GM21515 (cell line): ENCODE measurements around the gene SLIT3.

Source experiments
- ATAC-seq: cut with Tn5 transposase; IDR thresholded peaks from one replicate; pipeline ENCODE4 v1.9.1; 2021; ENCODE audit not compliant: unreplicated experiment

The SLIT3 gene

DNA sequence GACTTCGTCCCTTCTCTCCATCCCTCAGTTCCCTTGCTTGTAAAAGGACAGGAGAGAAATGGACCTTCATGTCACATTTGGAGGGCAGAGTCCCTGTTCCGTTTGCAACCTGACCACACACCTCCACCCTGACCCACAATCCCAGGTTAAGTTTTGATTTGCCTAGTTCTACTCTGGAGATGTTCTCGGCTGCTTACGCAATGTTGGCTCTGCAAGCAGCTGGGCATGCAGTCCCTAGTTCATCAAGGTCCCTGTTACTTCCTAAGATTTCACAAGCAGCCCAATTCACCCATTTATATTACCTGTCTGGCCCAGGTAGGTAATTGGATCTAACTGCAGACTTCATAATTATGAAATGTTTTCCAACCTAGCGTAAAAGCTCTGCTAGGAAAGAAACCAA, 28.8 kb downstream of the SLIT3 start:
- ATAC-seq: no peak

DNA sequence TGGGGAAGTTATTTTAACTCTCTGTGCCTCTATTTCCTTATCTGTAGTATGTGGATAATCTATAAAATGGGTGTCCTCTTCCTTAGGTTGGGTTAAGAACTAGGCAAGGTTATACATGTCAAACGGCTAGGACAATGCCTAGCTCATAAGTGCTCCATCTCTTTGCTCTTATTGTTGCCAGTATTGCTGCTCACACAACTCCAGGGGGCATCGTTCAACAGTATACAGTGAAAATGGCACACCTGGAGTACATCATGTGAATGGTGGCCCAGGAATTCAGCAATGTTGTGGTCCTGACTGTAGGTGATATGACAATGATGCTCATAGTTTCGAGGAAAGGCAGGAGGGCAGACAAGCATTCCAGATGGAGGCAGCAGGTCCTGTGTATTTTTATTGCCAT, 30.1 kb downstream of the SLIT3 start:
- ATAC-seq: no peak

DNA sequence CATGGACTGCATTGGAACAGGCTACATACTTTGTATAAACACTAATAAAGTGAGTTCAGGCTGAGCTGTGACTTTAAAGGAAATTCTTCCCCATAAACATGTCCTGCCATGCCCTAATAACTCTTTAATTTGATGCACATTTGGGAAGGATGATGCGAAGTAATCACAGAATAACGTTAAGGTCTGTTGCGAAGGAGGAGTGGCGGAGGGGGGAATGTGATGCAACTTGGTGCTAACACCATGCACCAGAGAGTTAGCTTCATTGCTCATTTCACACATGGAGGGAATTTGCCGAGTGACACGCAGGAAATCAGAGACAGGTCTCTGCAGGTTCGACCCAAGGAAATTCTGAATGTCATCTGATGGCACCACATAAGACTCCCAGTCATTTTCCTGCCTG, 32.9 kb downstream of the SLIT3 start:
- no peak for ATAC-seq

DNA sequence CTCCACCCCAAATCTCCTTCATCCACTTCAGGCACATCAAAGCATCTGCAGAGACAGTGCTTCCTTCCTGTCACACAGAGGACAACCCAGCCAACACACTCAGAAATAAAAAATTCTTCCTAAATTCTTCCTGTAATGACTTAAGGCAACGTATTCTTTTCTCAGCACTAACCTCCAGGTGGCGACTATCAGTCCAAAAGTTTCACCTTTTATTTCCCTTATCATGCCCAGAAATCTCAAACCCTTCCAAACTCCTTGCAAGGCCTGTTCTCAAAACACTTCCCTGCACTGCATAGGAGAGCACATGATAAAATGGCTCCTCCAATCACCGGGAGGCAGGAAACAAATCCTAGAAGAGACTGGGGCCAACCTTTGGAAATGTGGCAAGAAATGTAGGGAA, 35.1 kb downstream of the SLIT3 start:
- ATAC-seq: no peak

DNA sequence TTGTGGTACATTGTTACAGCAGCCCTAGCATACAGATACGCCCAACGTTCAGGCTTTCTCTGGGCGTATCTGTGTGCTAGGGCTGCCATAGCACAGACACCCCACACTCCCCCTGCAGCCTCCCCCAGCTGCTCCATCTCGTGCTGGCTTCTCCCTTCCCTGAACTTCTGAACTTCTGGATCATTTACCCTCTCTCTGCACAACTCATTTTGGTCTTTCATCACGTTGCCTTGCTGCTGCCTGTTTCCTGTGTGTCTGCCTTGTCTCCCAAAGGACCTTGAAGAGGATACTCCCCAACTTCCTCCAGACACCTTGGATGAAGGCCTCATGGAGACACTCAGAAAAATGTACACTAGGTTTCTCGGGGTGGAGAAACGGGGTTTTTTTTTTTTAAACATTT, 37.3 kb downstream of the SLIT3 start:
- ATAC-seq: no peak

DNA sequence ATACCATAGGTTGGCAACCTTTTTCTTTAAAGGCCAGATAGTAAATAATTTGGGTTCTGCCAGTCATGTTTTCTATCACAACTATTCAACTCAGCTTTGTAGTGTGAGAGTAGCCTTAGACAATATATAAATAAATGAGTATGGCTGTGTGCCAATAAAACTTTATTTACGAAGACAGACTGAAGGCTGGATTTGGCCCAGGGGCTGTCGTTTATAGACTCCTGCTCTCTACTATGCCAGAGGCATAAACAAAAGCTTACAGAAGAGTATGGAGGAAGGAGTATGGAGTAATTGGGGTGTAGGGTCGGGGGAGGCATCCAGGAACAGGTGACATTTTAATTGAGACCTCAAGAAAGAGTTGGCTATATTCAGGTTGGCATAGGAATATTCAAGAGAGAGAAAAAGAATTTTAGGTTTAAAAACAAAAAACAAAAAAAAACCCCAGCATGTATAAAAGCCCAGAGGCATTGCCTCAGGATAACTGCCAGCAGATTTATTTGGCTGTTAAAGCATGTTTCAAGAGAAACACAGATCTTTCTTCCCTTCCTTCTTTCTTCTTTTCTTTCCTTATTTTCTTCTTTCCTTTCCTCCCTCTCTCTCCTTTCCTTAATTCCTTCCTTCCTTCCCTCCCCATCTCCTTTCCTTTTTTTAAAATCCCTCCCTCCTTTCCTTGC, 39.9 kb downstream of the SLIT3 start:
- no peak for ATAC-seq

DNA sequence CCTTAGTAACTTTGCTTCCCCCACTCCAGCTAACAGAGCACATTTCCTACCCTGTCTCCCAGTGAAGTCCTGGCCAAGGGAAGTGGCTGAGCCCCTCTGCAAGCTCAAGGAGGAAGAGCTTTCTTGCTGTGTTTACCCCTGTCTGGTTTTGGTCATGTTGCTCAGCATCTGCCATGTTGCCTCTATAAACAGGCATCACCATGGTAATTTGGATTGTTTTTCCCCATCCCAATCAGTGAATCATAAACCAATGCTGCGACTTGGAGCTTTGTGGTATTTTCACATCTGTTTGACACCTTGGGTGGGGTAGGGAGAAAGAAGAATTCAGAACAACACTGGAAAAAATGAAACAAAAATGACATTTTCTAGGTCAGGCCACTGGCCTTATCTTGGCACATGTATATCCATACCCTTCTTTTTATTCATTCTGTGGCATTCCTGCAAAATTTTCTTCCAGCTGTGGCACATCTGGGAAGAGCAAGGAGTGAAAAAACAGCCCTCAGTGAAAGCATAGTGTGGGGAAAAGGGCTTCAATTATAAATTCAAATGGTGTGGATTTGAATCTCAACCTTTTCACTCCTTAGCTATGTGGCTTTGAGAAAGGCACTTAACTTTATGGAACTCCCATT, 42.5 kb downstream of the SLIT3 start:
- no peak for ATAC-seq

DNA sequence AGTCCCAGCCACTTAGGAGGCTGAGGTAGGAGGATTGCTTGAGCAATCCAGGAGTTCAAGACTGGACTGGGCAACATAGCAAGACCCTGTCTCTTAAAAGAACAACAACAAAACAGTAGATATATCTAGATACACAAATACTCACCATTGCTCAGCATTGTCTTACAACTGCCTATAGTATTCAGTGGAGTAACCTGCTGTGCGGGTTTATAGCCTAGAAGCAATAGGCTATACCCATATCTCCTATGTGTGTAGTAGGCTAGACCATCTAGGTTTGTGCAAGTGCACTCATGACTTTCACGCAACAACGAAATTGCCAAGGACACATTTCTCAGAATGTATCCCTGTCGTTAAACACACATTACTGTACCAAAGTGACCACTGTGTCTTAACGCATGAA, 44.7 kb downstream of the SLIT3 start:
- ATAC-seq: no peak

DNA sequence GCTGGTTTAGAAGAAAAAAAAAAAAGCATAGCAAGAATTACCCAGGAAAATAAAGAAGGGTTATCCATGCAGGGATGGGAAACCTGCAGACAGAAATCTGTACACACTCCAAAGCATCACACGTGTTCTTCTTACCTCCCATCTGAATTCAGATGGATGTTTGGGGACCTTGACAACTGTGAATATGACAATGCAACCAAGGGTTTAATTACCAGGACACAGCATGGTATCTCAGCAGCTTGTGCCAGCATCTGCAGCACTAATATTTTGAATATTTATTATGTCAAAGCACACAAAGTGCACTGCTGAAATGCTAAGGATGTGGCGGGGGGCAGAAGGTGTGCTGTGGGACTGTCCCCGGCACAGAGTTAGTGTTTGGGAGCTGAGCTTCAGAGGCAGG, 47.9 kb downstream of the SLIT3 start:
- ATAC-seq: no peak

DNA sequence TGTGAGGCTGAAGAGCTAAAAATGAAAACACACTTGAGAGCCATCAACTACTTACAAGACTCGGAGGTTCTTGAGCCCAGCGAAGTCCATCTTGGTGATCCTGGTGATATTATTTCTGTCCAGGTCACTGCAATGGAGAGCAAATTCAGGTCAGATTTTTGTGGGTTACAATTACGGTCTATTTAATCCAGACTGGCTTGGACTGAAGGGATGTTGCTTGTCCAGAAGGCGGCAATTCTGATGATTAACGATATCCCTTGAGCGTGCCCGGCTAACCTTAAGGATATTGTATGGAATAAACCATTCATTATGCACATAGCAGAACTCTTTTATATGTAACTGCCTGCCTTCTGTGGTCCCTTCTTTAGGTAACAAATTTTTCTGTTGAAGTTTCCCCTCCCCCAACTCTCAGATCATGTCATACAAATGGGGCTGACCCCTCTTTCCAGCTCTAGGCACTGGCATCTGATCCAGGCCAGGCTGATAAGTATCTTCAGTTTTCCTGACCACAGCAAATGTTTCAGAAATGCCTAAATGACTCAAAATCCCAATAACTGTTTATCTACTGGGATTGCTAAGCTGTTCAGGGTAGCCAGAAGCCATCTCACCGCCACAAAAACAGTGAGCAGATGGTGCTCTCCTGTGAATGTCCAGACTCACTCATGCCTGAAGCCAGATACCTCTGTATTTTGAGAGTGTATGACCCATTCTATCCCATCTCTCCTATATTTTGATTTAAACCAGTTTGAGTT, 49.4 kb downstream of the SLIT3 start:
- ATAC-seq: no peak

DNA sequence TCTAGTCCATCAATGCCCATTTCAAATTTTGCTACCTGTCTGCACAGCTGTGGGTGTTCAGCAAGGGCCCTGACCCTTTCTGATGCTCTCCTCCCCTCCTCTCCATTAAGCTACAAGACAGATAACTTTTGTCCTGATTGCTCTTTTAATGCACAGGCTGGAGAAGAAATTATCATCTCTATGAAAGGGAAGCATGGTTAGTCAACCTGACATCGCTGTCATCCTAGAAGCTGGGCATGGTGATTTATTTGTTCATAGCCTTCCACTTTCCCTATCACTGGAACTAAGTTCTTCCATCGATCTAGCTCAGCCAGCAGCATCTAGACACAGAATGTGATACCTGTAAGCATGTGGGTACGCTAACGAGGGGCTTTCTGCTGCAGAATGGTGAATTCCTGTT, 50.1 kb downstream of the SLIT3 start:
- ATAC-seq: no peak

DNA sequence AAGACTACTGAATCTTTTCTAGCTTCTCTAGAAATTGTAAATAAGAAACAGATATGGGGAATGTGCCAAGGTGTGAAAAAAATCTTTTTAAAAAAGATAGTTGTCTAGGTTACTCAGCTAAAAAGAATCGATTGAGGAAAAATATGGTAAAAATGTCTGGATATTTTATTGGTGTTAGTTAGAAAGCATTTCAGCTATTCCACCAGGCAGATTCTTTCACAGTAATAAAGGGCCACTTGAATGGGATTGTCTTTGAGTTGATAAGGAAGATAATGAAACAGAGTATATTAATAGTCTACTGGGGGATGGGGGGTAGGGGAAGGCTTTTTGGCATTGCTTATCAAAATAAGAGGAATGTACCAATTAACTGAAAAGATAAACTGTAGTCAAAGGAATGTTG, 51.9 kb downstream of the SLIT3 start:
- ATAC-seq: no peak

DNA sequence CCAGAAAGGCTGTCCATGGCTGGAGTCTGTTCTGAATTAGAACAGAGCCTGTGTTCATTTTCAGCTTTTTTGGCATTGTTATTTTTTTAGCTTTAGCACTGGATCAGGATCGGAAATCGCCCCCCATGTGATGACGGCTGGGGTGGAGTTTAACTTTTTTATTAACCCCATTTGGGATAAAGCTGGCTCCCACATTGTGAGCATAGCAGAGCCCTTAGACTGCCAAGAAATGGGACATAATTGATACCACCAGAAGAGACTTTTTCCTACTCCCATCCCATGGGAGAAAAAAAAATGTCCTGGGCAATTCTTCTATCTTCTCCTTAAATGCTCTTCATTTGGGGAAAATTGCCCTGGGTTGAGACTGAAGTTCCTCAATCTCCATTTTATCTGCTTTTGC, 52.4 kb downstream of the SLIT3 start:
- no peak for ATAC-seq

DNA sequence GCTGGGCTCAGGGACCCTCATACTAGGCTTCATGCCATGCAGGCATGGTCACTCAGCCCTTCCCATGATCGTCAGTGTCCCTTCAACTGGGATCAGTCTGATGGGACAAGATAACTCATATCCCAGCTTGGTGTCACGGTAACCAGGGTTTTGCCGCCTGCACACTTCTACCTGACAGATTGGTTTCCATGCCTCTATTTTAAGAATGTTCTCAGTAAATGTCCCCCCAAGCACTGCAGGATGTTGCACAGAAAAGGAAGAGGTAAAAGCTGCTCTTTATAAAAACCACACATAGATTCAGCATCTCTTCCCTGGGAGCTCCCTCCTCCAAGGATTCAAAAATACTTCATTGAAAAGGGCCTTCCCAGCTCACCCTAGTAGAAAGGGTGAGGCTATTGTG, 56.1 kb downstream of the SLIT3 start:
- ATAC-seq: no peak

DNA sequence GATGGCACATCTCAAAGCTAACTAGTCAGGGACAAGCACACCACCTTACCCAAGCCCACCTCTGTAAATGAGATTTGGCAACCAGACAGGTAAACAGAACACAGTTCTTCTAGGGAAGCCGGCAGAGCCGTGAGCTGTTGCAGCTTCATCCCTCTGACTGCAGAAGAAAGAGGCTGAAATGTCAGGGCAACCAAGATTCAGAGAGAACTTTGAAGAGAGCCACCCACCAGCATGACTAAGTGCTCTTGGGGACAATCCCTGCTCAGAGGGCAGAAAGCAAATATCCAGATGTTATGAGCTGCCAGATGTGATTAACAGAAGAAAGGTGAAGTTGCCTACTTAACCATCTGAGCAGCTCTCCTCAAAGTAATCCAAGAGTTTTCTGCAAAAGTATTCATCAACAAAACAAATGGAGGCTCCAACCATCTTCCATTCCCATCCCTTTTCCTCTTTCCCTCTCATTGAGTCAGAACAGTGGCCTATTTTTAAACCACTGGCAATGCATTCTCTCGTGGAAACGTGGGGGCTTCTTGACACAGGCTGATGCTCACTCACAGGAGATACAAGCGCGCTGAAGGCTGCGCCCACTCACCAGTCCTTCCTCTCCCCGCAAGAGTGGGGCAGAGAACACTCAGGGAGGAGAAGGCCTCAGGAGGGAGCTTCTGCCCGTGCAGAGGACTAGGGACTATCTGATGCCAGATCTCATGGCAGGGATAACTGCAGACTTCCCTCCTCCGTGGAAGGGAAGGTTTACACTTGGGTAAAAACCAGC, 57.1 kb downstream of the SLIT3 start:
- ATAC-seq: no peak

DNA sequence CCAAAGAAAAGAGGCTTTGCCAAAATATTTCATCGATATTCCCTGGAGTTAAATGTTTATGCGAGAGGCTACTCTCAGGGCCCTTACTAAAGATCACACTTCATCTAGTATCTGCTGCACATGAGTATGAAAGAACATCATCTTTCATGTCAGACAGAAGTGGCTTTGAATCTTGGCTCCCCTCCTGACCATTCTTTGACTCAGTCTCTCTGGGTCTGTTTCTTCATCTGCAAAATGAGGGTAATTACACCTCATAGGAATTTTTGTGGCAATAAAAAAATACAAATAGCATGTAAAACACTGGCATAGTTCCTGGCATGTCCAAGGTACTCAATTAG, 58.1 kb downstream of the SLIT3 start:
- ATAC-seq: no peak

DNA sequence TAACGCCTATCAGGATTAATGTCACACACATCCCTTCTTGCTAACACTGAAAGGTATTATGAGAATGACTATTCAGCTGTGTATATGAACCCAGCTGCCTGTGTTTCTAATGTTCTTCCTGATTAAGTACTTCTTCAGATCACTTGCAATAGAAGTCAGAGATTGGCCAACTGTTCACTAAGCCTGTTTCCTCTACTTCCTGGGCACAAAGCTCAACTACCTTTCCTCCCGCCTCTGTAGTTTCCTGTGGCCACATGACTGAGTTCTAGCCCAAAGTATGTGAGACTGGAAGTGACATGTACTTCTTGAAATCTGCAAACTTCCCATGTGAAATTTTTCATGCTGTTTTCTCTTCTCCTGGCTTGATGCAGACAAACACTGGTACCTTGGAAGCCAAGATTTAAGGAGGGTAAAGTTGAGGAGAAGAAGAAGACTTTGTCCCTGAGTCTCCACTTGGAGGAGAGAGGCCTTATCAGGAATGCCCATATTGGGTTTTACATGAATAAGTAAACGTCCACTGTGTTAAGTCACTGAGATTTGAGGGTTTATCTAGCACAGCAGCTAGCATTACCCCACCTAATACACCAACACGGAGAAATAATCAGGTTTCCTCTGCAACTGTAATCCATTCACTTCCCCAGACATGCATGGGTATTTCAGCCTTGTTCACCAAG, 58.6 kb downstream of the SLIT3 start:
- no peak for ATAC-seq

DNA sequence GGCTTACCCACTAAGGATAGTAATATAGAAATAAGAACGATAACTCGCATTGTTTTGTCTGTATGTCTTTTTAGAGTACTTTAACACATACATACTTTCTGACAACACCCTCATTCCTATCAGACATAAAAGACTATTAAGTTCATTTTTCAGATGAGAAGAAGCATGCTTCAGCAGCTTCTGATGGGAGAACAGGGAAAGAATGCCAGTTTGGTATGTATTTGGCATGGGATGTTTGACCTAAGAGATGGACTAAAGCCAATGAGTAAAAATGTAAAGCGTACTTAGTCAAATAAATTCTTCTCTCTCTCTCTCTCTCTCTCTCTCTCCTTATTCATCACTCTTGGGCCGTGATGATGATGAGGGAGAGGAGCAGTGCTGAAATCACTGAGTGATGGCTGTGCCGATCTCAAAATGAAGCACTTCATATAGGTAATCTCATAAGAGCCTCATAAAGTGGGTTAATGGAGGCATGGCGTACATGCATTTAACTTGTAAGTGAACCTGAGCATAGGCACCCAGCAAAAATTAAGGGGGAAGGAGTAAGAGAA, 71.5 kb downstream of the SLIT3 start:
- ATAC-seq: no peak

DNA sequence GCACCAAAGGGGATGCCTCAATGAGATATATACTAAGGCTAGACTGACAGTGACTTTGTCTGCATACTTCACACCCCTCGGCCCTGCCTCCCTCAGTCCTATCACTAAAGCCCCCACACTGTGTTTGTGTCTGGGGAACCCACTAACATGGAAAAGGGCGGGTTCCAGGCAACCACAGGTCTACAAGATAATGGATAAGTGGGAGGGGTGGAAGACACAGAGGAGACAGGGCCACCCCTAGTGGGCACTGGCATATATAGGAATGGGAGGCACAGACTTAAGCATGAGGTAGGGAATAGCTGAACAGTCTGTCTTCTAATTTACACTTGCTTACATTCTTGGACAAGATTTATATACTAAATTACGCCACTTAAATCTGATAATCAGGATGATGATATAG, 74.0 kb downstream of the SLIT3 start:
- no peak for ATAC-seq

DNA sequence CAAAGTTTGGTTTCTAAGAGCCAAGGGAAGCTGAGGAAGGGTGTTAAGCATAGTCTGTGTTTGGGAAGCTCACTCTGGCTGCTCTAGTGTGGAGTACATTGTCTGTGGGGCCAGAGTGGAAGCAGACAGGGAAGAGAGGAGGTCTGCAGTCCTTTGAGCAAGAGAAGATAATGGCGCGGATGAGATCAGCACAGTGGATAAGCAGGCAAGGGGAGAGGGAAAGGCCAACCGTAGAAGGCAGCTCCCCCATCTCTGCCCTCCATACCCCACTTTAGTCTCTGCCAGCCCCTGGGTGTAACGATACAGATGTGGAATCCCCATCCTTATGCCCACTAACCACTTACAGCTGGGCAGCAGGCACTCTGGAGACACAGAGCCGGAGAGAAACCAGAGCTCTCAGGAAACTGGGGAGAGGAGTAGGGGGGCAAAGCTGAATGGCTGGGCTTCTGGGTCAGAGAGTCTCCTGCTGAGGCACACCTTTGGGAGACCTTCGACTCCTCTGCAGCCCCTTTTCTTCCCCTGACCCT, 75.0 kb downstream of the SLIT3 start:
- ATAC-seq: no peak

DNA sequence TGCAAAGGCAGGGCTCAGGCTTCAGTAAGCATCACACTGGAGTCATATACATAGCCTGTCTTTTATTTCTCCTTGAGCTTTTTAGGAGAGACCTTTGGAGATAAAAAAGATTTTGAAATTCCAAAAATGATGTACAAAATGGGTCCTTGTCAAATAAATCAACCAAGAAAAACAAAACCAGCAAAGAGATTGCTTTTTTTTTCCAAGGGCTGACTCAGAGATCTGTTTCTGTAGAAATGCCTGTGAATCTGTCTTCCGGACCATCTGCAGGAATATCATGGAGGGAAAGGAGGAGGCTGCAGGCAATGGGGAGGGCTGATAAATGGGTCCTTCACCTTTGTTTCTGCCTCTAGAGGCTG, 77.4 kb downstream of the SLIT3 start:
- no peak for ATAC-seq
